ENCODE results near the gene ABCC2.
"Not testable (repeated sequence)": the region's sequence is repeated elsewhere in the genome, so short reads cannot be mapped to it uniquely, and the experiment has no call there.

Gene ABCC2

GRCh38 chr10:99855479-99856071, 73.1 kb downstream of the ABCC2 start:
- no peak for DNase-seq

GRCh38 chr10:99858849-99859248, 76.4 kb downstream of the ABCC2 start:
- DNase-seq, result no peak

- DNase-seq, result no peak
These were observed 77.1 kb downstream of the ABCC2 start for GRCh38 chr10:99859585-99859984.

- no peak for DNase-seq
These were observed 78.0 kb downstream of the ABCC2 start for GRCh38 chr10:99860466-99860865.

- not testable (repeated sequence) for DNase-seq
These were observed 81.2 kb downstream of the ABCC2 start for GRCh38 chr10:99863535-99864240.

GRCh38 chr10:99867250-99867649, 84.8 kb downstream of the ABCC2 start:
- DNase-seq, result not testable (repeated sequence)

- no peak for DNase-seq
These were observed 87.2 kb downstream of the ABCC2 start for GRCh38 chr10:99869581-99870122.

- no peak for DNase-seq
These were observed 87.8 kb downstream of the ABCC2 start for GRCh38 chr10:99870123-99870730.

- no peak for DNase-seq
These were observed 90.1 kb downstream of the ABCC2 start for GRCh38 chr10:99872367-99873162.

- no peak for DNase-seq
These were observed 91.4 kb downstream of the ABCC2 start for GRCh38 chr10:99873846-99874245.

- no peak for DNase-seq
These were observed 92.1 kb downstream of the ABCC2 start for GRCh38 chr10:99874341-99875085.

GRCh38 chr10:99875473-99875872, 93.0 kb downstream of the ABCC2 start:
- no peak for DNase-seq

GRCh38 chr10:99880080-99880835, 97.8 kb downstream of the ABCC2 start:
- DNase-seq, result no peak

- no peak for DNase-seq
These were observed 98.9 kb downstream of the ABCC2 start for GRCh38 chr10:99881371-99881770.

- DNase-seq, result no peak
These were observed 101.1 kb downstream of the ABCC2 start for GRCh38 chr10:99883523-99883922.

- no peak for DNase-seq
These were observed 106.2 kb downstream of the ABCC2 start for GRCh38 chr10:99888622-99889021.

GRCh38 chr10:99894613-99895012, 112.2 kb downstream of the ABCC2 start:
- DNase-seq, result no peak

GRCh38 chr10:99895066-99895465, 112.6 kb downstream of the ABCC2 start:
- DNase-seq, result not testable (repeated sequence)

- peak in 2 of 3 experiments; percentile 36 to 70 for DNase-seq
These were observed 113.4 kb downstream of the ABCC2 start for GRCh38 chr10:99895867-99896266.
